ENCODE results near the gene FBLN5.

GRCh38 chr14:91891721-91892220 is 55.7 kb downstream of the FBLN5 start:
- no peak for TF ChIP-seq CTCF (IDR thresholded peaks at IDR 0.05)
- no peak for TF ChIP-seq EP300 (IDR thresholded peaks at IDR 0.05)
- no peak for TF ChIP-seq POLR2A (IDR thresholded peaks at IDR 0.05)
